Hematopoietic multipotent progenitor cell treated with erythropoietin and hydrocortisone succinate and interleukin-3 and kit ligand, for 8 days (in vitro differentiated cells): ENCODE measurements around the gene CHST2.

Experiments
- DNase-seq: peaks from one replicate; pipeline ENCODE4 v3.0.0-alpha.2; 2015

The CHST2 gene

DNA sequence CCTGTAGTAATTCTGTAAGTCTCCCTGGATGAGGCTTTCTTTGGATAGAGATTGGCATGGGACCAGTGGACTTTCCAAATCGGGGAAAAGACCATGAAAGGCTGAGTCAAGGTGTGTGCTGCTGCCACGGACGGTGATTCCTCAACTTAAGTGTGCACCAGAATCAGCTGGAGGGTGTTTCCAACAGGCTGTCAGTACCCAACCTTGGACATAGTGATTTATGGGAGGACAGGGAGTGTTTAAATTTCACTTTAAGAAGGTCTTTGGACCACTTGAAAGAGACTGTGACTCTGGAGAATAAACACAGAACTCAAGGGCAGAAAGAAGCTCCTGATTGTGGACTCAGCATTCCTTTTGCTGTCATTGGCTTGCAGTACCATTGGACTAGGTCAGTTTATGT, 20.4 kb upstream of the CHST2 start:
- no peak for DNase-seq

DNA sequence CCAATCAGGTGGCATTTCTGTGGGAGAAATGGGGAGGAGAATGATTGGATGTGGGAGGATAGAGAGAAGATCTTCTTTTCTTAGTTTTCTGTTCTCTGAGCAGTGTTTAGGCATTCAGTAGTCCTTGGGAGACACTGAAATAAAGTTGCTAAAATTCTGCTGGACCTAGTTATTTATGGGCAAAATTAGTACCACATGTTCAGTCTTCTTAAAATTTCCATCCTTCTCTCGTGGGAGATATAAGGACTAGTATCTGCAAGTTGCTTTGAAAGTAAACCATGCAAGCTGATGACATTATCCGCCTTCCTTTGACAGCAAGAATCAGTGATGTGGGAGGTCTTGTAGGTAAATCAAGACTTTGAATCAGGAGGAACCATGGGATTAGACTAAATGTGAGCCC, 19.9 kb upstream of the CHST2 start:
- no peak for DNase-seq

DNA sequence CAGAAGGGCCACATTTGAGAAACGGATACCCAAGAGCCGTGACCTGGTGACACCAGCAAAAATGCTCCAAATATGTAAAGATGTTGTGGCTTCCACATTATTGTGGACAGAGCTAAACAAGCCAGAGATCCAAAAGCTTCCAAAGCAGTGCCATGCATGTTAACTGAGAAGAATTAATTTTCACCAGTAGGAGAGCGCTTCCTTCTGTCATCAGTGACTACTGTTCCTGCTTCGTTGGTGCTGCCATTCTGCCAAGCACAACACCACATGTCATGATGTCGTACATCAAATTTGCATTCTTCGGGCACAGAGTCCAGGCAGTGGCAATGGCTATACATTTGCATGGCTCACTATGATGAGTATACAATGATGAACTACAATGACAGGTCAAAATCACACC, 19.1 kb upstream of the CHST2 start:
- DNase-seq, result no peak

DNA sequence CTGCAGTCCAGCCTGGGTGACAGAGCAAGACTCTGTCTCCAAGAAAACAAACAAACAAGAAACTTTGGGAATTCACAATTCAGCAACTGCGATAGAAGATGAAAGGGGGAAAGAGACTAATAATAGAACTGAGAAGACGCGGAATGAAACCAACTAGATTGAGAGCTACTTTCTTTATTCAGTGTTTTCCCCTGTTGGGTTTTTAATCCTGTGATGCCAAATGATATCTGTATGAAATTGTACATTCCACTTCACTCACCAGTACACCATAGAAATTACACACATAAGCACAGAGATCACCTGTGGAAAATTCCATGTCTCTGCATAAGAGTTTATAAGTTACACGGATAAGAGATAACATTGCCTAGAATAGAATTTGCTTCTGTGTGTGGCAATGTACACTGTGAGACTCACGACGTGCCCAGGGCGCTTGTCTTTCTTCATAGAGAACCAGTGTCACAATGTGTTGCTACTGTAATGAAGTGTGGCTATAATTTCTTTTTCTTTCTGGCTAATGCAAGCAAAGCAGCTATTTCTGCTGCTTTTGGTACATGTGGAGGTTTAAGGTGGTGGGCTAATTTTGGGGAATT, 17.7 kb upstream of the CHST2 start:
- DNase-seq, result no peak

DNA sequence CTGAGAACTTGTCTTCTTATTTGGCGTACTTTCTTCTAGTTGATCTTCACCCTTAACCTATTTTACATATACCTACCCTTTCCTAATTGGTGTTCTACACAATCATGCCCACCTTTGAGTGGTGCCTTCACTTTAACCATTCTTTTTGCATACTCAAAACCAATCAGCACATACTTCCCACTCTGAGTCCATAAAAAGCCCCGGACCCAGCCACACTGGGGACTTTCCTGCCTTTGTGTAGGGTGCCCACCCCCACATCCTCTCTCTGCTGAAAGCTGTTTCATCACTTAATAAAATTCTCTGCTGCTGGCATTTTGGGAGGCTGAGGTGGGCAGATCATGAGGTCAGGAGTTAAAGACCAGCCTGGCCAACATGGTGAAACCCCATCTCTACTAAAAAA, 15.9 kb upstream of the CHST2 start:
- DNase-seq, result no peak

DNA sequence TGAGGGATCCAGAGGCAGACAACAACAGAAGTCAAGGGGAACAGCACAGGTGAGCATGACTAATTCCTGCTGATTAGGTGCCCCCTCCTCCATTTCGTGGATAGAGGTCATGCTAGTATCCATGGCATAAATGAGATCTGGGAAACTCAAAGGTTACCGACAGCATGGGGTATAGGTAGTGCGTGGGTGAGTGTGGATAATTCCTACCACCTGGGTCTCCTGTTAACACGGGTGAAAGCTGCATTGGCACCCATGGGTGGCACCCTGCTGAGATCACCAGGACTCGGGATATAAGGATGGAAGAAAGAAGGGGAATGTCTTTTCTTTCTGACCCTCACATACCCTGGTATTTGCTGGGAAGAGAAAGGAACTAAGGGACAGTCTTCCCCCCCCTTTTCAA, 14.4 kb upstream of the CHST2 start:
- no peak for DNase-seq

DNA sequence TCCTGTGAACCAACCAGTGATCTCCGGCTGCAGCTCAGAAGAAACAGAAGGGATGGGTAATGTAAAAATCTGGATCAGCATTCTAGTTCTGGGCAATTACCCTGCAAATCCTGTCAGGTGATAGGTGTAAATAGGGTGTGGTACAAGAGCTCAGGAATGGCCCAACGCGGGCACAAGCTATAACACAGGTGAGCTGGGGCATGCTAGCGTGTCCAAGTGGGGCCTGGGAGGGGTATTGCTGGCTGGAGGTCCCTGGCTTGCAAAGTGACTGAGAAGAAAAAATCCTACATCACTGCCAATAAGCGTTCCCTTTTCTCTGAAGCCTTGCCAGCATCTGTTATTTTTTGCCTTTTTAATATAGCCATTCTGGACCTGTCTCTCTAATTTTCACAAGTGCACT, 9.7 kb upstream of the CHST2 start:
- DNase-seq, result no peak

DNA sequence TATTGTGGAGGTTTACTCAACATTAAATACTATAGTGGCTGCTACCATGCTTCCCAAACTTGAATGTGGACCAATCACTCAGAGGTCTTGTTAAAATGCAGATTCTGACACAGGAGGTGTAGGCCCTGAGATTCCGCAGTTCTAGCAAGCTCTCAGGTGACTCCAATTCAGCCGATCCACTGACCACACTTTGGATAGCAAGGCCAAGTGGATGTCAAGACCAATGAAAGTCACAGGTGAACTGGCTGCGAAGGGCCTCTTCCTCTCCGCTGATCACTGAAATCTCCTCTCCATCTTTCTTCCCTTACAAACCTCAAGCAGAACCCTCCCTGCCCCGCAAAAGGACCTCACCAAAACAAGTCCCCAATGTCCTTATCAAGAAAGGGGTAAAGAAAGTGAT, 9.2 kb upstream of the CHST2 start:
- DNase-seq, result no peak

DNA sequence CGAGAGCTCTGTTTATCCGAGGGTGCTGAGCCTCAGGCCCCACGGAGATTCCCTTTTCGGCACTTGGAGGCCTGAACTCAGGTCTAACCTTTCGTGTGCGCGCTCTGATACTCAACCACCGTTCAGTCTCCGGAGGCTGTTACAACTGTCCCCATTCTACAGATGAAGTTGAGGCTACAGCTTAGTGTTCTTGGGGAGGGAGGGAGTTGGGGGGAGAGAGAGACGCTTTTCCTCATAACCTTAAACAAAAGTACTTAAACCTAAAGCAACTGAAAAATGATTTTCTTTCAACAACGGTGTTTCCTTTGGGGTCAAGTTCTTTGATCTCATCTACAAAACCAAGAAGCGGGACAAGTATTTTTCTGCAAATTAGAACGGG, 952 bp upstream of the CHST2 start:
- no peak for DNase-seq

DNA sequence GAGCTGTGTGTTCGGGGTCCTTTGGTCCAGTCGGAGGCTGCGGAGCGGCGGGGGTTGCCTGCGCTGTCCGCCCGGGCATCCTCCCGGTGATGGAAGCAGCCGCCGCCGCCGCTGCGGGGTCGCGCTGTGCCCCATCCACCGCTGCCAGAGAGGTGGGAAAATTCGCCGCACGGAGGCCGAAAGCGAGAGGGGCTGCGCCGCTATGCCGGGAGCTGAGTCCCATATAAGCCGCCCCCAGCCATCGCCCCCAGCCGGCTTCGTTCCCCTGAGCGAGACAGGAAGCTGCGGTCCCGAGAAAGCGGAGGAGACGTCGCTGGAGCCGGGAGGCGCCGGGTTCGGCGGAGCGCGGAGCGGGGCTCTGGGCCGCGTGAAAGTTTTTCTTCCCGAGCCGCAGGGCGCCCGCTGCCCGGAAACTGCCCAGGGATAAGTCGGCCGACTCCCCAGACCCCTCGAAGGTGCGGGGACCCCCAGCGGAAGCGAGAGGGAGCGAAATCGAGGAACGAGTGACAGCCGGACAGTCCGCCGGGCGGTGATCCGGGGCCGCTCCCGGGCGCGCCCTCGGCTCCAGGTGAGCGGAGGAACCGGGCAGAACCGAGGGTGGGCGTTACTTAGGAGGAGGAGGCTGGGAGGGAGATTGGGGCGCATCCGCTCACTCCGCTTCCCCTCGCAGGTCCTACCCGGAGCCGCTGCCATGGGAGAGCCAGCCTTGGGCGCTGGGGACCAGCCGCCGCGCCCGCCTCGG, 574 bp downstream of the CHST2 start:
- peak; percentile 41 for DNase-seq

DNA sequence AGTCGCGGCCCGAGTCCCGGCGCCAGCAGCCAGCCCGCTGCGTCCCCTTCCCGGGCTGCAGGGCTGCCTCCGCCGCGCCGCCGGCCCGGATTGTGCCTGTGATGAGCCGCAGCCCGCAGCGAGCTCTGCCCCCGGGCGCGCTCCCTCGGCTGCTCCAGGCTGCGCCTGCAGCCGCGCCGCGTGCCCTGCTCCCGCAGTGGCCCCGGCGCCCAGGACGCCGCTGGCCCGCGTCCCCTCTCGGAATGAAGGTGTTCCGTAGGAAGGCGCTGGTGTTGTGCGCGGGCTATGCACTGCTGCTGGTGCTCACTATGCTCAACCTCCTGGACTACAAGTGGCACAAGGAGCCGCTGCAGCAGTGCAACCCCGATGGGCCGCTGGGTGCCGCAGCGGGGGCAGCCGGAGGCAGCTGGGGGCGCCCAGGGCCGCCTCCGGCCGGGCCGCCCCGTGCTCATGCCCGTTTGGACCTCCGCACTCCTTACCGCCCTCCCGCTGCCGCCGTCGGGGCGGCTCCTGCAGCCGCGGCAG, 1.2 kb downstream of the CHST2 start:
- peak; percentile 58 for DNase-seq

DNA sequence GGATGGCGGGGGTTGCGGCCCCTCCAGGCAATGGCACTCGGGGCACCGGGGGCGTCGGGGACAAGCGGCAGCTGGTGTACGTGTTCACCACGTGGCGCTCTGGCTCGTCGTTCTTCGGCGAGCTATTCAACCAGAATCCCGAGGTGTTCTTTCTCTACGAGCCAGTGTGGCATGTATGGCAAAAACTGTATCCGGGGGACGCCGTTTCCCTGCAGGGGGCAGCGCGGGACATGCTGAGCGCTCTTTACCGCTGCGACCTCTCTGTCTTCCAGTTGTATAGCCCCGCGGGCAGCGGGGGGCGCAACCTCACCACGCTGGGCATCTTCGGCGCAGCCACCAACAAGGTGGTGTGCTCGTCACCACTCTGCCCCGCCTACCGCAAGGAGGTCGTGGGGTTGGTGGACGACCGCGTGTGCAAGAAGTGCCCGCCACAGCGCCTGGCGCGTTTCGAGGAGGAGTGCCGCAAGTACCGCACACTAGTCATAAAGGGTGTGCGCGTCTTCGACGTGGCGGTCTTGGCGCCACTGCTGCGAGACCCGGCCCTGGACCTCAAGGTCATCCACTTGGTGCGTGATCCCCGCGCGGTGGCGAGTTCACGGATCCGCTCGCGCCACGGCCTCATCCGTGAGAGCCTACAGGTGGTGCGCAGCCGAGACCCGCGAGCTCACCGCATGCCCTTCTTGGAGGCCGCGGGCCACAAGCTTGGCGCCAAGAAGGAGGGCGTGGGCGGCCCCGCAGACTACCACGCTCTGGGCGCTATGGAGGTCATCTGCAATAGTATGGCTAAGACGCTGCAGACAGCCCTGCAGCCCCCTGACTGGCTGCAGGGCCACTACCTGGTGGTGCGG, 1.9 kb downstream of the CHST2 start:
- DNase-seq, result peak; percentile 86

DNA sequence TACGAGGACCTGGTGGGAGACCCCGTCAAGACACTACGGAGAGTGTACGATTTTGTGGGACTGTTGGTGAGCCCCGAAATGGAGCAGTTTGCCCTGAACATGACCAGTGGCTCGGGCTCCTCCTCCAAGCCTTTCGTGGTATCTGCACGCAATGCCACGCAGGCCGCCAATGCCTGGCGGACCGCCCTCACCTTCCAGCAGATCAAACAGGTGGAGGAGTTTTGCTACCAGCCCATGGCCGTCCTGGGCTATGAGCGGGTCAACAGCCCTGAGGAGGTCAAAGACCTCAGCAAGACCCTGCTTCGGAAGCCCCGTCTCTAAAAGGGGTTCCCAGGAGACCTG, 2.5 kb downstream of the CHST2 start:
- no peak for DNase-seq

DNA sequence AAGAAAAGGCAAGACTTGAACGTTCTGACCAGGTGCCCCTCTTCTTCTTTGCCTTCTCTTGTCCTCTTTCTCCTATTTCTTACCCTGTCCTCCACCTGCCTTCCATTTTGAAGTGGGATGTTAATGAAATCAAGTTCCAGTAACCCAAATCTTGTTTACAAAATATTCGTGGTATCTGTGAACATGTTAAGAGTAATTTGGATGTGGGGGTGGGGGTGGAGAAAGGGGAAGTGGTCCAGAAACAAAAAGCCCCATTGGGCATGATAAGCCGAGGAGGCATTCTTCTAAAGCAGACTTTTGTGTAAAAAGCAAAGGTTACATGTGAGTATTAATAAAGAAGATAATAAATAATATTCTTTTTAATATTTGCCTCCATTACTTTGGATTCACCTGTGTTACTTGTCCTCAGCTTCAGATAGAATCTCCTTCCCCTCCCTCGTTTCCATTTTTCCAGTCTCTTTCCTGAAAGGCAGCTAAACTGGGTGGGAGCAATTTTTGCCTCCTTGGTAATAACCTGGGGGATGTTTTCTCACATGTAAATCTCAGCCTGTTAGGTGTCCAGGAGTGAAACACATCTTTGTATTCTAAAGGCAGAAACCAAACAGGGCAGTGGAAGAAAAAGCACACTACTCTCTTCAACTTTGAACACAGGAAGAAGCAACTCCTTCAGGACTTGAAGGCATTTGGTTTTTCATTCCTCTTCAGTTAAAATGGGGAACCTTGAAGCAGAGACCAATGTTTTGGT, 3.2 kb downstream of the CHST2 start:
- DNase-seq, result no peak

DNA sequence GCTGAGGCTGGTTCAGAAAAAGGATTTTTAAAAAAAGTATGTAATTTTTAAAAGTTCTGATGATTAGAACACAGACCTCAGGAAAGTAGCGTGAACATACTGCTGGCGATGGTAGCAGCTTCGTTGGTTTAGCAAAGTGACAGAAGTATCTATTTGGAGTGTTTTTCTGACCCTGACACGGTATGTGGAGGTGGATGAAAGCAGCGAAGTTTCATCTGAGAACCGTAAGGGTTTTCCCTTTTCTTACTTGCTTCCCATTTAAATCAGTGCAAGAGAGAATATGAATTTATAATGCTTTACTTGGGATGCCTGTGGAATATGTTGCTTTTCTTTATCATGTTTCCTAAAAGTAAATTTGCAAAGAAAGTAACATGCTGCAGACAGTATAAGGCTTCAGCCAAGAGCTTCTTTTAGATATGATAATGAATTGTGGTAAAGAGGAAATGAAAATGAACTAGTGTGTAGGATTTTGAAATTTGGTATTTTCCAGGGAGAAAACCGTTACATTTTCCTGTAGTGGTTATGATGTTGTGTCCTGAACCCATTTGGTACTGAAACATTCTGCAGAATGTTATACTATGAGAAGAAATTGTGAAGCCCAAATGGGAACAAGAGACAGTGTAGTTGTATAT, 3.9 kb downstream of the CHST2 start:
- no peak for DNase-seq

DNA sequence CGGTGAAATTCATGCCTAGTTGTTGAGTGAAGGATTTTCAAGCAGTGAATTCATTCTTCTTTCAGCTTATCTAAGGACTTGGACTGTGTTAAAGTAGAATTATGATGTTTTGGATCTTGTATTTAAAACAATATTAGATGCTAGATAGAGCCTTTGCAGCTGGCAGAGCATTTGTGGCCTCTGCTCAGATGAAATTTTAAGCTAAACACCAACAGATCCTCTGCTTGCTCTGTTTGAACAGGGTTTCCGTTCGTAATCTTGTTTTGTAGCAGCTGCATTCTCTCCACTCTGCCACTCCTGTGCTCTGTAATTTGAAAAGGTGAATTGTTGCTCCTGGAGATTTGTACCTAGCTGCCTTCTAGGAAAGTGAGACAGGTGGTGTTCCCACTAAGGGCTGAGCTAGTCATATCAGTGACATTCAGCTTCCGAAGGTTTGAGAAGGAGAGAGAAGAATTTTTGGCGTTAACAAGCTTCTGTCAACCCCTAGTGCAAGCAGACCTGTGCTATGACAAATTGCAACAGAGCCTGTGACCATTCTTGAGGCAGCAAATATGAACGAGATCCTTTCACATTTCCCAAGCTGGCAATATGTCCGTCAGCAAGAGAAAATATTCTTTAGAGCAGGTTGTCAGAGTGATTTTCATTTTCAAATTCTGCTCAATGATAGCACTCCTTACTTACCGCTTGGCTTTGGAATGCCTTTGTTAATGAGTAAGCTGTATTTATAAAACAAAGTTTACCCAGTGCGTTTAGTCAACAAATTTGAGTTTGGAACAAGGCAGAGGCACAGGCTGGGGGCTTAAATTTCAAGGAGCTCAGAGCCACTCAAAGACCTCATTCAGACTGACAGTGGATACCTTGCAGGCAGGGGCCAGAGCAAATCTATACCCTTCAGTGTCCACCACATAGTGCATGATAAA, 5.3 kb downstream of the CHST2 start:
- DNase-seq, result no peak

DNA sequence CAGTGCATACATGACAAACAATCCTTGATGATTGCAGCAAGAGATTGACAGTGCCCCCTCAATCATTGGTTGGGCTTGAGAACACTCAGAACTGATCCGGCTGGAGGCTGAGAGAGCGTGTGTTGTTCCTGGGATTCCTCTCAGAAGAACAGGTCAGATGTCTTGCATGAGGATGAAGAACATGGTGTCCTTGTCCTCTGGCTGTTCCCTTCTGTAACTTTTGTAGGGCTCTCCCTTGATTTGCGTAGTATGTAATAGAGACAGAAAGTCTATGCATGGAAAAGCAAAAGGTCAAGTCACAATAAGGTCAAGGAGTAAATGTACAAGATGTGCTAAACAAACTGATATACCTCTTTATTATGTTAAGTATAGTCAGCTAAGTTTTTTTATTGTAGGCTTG, 8.2 kb downstream of the CHST2 start:
- DNase-seq, result no peak

DNA sequence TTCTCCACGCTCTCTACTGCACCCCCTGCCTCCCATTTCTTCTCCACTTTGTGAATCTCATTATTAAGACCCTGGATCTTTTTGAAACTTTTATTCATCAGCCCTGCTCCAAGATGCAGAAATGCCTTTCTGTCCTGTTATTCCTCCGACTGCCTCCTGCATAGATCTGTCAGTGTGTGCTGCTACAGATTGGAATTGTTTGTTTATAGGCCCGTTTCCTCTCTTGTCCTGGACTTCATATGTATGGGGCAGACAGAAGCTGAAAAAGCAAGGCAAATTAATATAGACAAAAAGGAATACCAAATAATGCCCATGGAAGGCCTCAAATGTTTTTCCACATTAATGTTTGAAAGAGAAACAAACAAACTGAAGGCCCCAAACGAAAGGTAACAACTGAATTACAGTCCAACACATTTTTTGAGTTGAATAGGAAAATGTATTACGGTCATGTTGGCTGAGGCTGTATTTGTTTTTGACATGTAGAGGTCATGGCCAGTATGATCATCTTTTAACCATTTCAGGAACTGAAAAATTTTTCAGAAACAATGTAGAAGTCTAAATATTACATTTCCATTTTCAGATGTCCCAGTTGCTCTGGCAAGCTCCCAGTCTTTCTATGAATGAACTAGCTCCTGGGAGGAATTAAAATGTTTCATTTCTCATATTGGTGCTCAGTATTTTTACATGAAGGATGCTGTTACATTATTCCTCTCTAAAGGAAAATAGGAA, 8.8 kb downstream of the CHST2 start:
- DNase-seq, result no peak

DNA sequence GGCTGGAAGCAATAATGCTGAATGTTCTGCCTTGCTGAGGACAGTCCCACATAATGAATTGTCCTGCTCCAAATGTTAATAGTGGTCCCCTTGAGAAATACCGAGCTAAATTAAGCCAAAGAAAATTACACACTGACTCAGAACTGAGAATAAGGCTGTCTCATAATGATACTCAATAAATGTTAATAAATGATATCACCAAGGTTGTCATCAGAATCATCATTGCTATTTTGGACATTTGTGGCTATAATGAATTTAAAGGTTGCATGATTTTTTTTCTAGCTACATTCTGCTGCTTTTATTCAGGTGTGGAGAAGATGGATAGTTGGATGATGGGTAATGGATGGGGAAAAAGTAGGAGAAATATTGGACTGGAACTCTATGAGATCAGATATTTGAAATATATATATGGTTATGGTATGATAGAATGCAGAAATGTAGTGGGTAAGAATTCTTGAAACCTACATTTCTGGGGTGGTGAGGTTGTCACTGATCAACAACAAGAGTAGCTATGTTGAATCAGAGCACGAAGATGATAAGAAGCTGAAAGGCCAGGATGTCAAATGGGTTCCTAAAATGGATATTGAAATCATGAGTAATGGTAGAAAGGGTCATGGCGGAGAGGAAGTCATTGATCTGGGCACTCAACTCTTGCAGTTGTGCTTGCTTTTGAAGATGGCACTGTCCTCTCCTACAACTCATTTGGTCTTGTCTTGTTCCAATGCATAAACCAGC, 12.8 kb downstream of the CHST2 start:
- no peak for DNase-seq

DNA sequence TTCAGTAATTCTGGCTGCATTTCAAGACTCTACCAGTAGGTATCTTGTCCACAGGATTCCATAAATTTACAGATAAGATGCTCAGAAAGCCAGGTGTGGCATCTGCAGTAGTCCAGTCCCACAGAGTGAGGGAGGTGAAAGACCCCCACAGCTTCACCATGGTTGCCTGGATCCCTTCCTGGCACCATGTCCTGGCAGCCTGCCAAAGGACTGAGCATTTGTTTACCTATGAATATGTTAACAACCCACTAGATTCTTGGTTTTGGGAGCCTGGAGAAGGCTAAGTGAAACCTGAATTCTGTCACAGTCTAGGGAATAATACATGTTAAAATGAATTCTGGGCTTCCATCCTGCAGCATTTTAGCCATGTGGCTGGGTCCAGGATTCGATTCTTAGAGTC, 14.9 kb downstream of the CHST2 start:
- DNase-seq, result no peak
